IPS-18a (cell line): ENCODE results near the gene RETREG1.

Source experiments
- H3K27ac ChIP-seq: one replicate; pipeline ENCODE4 v1.5.1; 2013; ENCODE audit warnings: low read length
- H3K27me3 ChIP-seq: one replicate; pipeline ENCODE4 v1.6.1; 2013; ENCODE audit warnings: mild to moderate bottlenecking, low read length; ENCODE audit not compliant: control insufficient read depth, insufficient read depth
- H3K36me3 ChIP-seq: one replicate; pipeline ENCODE4 v1.6.1; 2013; ENCODE audit warnings: low read depth, low read length; ENCODE audit not compliant: control insufficient read depth
- H3K4me1 ChIP-seq: one replicate; pipeline ENCODE4 v1.6.1; 2013; ENCODE audit warnings: low read depth, low read length; ENCODE audit not compliant: control insufficient read depth
- H3K4me3 ChIP-seq: one replicate; pipeline ENCODE4 v1.5.1; 2013; ENCODE audit warnings: low read length
- H3K9ac ChIP-seq: one replicate; pipeline ENCODE4 v1.6.1; 2013; ENCODE audit warnings: mild to moderate bottlenecking, low read length, moderate library complexity
- H3K9me3 ChIP-seq: one replicate; pipeline ENCODE4 v1.6.1; 2013; ENCODE audit warnings: low read depth, low read length; ENCODE audit not compliant: control insufficient read depth

Gene RETREG1

GRCh38 chr5:16508730-16509531 is 107.9 kb downstream of the RETREG1 start:
- peaks cover 12% of the 10 kb centered on the region for H3K4me1 ChIP-seq
- H3K36me3 ChIP-seq, result no peaks in the 10 kb centered on the region
- H3K9me3 ChIP-seq, result no peaks in the 10 kb centered on the region
- peak overlapping the region; percentile 22 for H3K9ac ChIP-seq
- no peak overlapping the region for H3K27ac ChIP-seq
- H3K4me3 ChIP-seq, result no peak overlapping the region
- no peaks in the 10 kb centered on the region for H3K27me3 ChIP-seq

GRCh38 chr5:16507716-16508115 is 109.1 kb downstream of the RETREG1 start:
- no peaks in the 10 kb centered on the region for H3K27me3 ChIP-seq
- no peak overlapping the region for H3K9ac ChIP-seq
- H3K9me3 ChIP-seq, result no peaks in the 10 kb centered on the region
- peaks cover 12% of the 10 kb centered on the region for H3K4me1 ChIP-seq
- no peak overlapping the region for H3K4me3 ChIP-seq
- H3K36me3 ChIP-seq, result no peaks in the 10 kb centered on the region
- no peak overlapping the region for H3K27ac ChIP-seq

DNA sequence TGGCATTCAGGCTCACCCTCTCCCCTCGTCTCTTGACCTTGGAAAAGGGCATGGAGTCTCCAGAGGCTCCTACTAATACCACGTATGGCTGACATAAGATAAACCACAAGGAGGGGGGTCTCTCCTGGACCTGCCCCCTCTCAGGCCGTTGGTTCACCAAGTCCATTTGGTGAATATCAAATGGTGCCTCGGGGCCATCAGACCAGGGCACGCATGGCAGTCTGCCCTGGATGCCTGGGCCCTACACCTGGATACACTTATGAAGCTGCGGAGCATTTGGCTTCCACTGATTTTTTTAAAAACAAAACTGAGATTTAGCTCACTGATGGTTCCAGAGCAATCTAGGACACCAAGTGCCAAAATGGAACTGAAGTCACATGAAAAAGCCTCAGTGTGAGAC is 110.9 kb downstream of the RETREG1 start:
- Histone ChIP-seq H3K4me3 (no peak overlapping the region), H3K27me3 (no peaks in the 10 kb centered on the region), H3K36me3 (no peaks in the 10 kb centered on the region), H3K9ac (no peak overlapping the region), H3K4me1 (peaks cover 12% of the 10 kb centered on the region), H3K9me3 (no peaks in the 10 kb centered on the region), H3K27ac (no peak overlapping the region)

- no peaks in the 10 kb centered on the region for H3K9me3 ChIP-seq
- H3K27ac ChIP-seq, result no peak overlapping the region
- H3K27me3 ChIP-seq, result no peaks in the 10 kb centered on the region
- H3K9ac ChIP-seq, result no peak overlapping the region
- H3K4me3 ChIP-seq, result no peak overlapping the region
- H3K36me3 ChIP-seq, result no peaks in the 10 kb centered on the region
- H3K4me1 ChIP-seq, result peaks cover 12% of the 10 kb centered on the region
These were observed 111.5 kb downstream of the RETREG1 start for GRCh38 chr5:16505140-16505891.

GRCh38 chr5:16504571-16504970 is 112.2 kb downstream of the RETREG1 start:
- Histone ChIP-seq H3K9me3 (no peaks in the 10 kb centered on the region), H3K27ac (no peak overlapping the region), H3K36me3 (no peaks in the 10 kb centered on the region), H3K4me1 (peaks cover 12% of the 10 kb centered on the region), H3K9ac (no peak overlapping the region), H3K4me3 (no peak overlapping the region), H3K27me3 (no peaks in the 10 kb centered on the region)

- no peaks in the 10 kb centered on the region for H3K36me3 ChIP-seq
- H3K4me3 ChIP-seq, result no peak overlapping the region
- no peak overlapping the region for H3K27ac ChIP-seq
- H3K27me3 ChIP-seq, result no peaks in the 10 kb centered on the region
- no peaks in the 10 kb centered on the region for H3K9me3 ChIP-seq
- no peak overlapping the region for H3K9ac ChIP-seq
- no peaks in the 10 kb centered on the region for H3K4me1 ChIP-seq
These were observed 113.9 kb downstream of the RETREG1 start for GRCh38 chr5:16502866-16503265.

DNA sequence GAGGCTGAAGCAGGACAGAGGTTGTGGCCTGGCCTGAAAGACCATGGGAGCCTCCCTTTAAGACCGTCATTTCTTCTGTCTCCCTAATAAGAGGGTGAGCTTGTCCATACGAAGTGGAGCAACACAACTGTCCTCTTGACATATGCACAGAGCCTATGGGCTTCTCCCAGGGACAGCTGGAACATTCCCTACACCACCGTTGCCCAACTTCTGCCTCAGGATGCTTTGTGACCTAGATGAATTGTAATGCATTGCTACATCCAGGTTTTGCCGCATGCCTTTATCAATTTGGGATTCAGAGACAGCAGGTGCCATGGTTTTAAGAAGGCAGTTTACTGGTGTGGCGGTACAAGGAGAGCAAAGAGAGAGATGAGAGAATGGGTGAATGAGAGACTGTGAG is 116.8 kb downstream of the RETREG1 start:
- Histone ChIP-seq H3K27ac (no peak overlapping the region), H3K4me1 (no peaks in the 10 kb centered on the region), H3K27me3 (no peaks in the 10 kb centered on the region), H3K36me3 (no peaks in the 10 kb centered on the region), H3K9ac (no peak overlapping the region), H3K4me3 (no peak overlapping the region), H3K9me3 (peaks cover 4% of the 10 kb centered on the region)

DNA sequence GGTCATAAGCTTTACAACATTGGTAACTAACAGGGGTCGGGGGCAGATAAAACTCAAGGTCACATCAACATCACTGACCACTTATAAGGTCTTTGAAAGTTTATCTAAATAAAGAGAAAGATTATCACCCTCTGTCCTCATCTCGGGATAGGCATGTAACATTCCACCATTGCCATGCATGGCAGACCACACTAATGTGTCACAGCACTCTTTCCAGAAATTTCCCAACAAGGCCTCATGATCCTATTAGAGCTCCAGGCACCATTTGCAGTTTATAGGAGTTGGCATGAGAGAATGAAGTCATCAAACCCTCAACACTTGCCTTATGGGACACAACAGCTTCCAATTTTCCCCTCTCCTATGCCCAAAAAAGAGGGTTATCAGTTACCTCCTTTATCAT is 119.3 kb downstream of the RETREG1 start:
- Histone ChIP-seq H3K27ac (no peak overlapping the region), H3K4me3 (no peak overlapping the region), H3K9me3 (peaks cover 9% of the 10 kb centered on the region), H3K4me1 (no peaks in the 10 kb centered on the region), H3K36me3 (no peaks in the 10 kb centered on the region), H3K27me3 (no peaks in the 10 kb centered on the region), H3K9ac (no peak overlapping the region)

DNA sequence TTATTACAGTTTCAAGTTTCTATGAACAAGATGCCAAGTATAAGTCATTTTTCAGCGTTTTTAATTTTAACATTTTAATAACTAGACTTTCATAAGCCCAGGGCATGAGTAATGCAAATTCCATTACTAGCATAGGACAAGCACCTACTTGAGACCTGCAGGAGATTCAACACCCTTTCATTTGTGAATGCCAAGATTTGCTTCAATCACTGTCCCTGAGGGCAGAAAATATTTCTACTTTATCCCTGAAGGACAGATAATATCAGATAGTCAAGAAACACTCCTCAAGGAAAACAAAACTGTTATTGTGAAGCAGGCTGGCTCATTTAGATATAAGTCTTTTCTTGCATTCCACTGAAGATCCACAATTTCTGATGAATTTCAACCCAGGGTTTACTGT is 123.5 kb downstream of the RETREG1 start:
- H3K4me1 ChIP-seq, result no peaks in the 10 kb centered on the region

GRCh38 chr5:16492398-16493140 is 124.2 kb downstream of the RETREG1 start:
- Histone ChIP-seq H3K4me3 (no peak overlapping the region), H3K27me3 (no peaks in the 10 kb centered on the region), H3K27ac (no peak overlapping the region), H3K9me3 (peaks cover 9% of the 10 kb centered on the region), H3K9ac (no peak overlapping the region), H3K4me1 (no peaks in the 10 kb centered on the region), H3K36me3 (no peaks in the 10 kb centered on the region)

More for the DNA sequence above, 123.5 kb downstream of the RETREG1 start:
- Histone ChIP-seq H3K36me3 (no peaks in the 10 kb centered on the region), H3K4me3 (no peak overlapping the region), H3K9me3 (peaks cover 9% of the 10 kb centered on the region), H3K27ac (no peak overlapping the region), H3K9ac (no peak overlapping the region), H3K27me3 (no peaks in the 10 kb centered on the region)

GRCh38 chr5:16490911-16491310 is 125.9 kb downstream of the RETREG1 start:
- H3K4me3 ChIP-seq, result no peak overlapping the region
- H3K9me3 ChIP-seq, result peaks cover 9% of the 10 kb centered on the region
- no peaks in the 10 kb centered on the region for H3K27me3 ChIP-seq
- no peaks in the 10 kb centered on the region for H3K36me3 ChIP-seq
- H3K9ac ChIP-seq, result no peak overlapping the region
- no peaks in the 10 kb centered on the region for H3K4me1 ChIP-seq
- no peak overlapping the region for H3K27ac ChIP-seq
